ENCODE data around the gene DNAH11. TPM values are rescaled to one million over a fixed set of nuclear protein-coding genes. Genes with fewer than 3 reads are reported as not detected.

DNAH11 gene
- total and polyA plus RNA-seq, 3 donors from 2014 or later: 4.9 to 19.3 (median 14.2) TPM

GRCh38 chr7:21947946-21948345 is 405.1 kb downstream of the DNAH11 start:
- intact Hi-C loops (cut with DNase I; ENCODE audit: low total_unique reads): no loop called here
- 56 to 58% methylated on average over 2 of the region's 2 CpGs for WGBS, 2 donors
- TF ChIP-seq POLR2A (IDR thresholded peaks at IDR 0.05) (no peak), CTCF (IDR thresholded peaks at IDR 0.05) (no peak)
- H3K27ac ChIP-seq: no peak overlapping the region
- H3K27me3 ChIP-seq: no peaks in the 10 kb centered on the region
- H3K4me1 ChIP-seq: no peaks in the 10 kb centered on the region
- H3K9me3 ChIP-seq: no peaks in the 10 kb centered on the region
- H3K4me3 ChIP-seq: no peak overlapping the region
- DNase-seq: no peak
- no peaks in the 10 kb centered on the region for H3K36me3 ChIP-seq (ENCODE audit: low read depth, missing control alignments)

- Histone ChIP-seq H3K9me3 (no peaks in the 10 kb centered on the region), H3K27me3 (no peaks in the 10 kb centered on the region), H3K4me1 (no peaks in the 10 kb centered on the region), H3K4me3 (no peak overlapping the region), H3K36me3 (ENCODE audit: low read depth, missing control alignments) (no peaks in the 10 kb centered on the region), H3K27ac (no peak overlapping the region)
- intact Hi-C loops (cut with DNase I; ENCODE audit: low total_unique reads): no loop called here
- no peak for DNase-seq
- no peak for TF ChIP-seq CTCF (IDR thresholded peaks at IDR 0.05)
- no peak for TF ChIP-seq POLR2A (IDR thresholded peaks at IDR 0.05)
- WGBS, 2 donors: 37 to 45% methylated on average over 2 of the region's 2 CpGs
Measured at GRCh38 chr7:21948364-21948763, 405.5 kb downstream of the DNAH11 start.

- H3K4me1 ChIP-seq: peaks cover 4% of the 10 kb centered on the region
- TF ChIP-seq POLR2A (IDR thresholded peaks at IDR 0.05): no peak
- no peak for TF ChIP-seq CTCF (IDR thresholded peaks at IDR 0.05)
- WGBS, 2 donors: 36 to 47% methylated on average over 8 of the region's 8 CpGs
- no peaks in the 10 kb centered on the region for H3K9me3 ChIP-seq
- intact Hi-C loops (cut with DNase I; ENCODE audit: low total_unique reads): no loop called here
- H3K36me3 ChIP-seq (ENCODE audit: low read depth, missing control alignments): no peaks in the 10 kb centered on the region
- H3K4me3 ChIP-seq: no peak overlapping the region
- no peaks in the 10 kb centered on the region for H3K27me3 ChIP-seq
- no peak overlapping the region for H3K27ac ChIP-seq
- peak; percentile 28 for DNase-seq
Measured at GRCh38 chr7:21948887-21949540, 406.2 kb downstream of the DNAH11 start.

Other genes with a start within 250 kb of the DNAH11 start
- 10 to 100 TPM; 13.6 to 14.7 TPM for gene SP4, start 115.0 kb upstream of the DNAH11 start, total RNA-seq
- 6.0 TPM for gene SP4, start 115.0 kb upstream of the DNAH11 start, polyA plus RNA-seq (ENCODE audit: insufficient read depth, low read depth, low replicate concordance)

Data from testis (tissue), 3 donors.